CD14-positive monocyte (primary cell): Measurements from ENCODE around the gene GDI2. TPM values are rescaled to one million over a fixed set of nuclear protein-coding genes. Genes with fewer than 3 reads are reported as not detected.
A peak's percentile ranks its signal among the peaks of the same experiment; 100 is the strongest.

ENCODE experiments used
- DNase-seq, 3 donors: peaks; one replicate each; pipeline ENCODE4 v3.0.0-alpha.2; 2011 to 2022
- H2AFZ ChIP-seq: 2 replicates; pipeline ENCODE4 v1.6.0; 2012; ENCODE audit warnings: mild to moderate bottlenecking, low read depth, low read length, inconsistent platforms; ENCODE audit not compliant: insufficient read depth, poor library complexity, severe bottlenecking
- H3K27ac ChIP-seq, 2 donors: 1 replicate in 1 of 2; 2 replicates in 1 of 2; pipeline ENCODE4 v1.5.1; 2012 to 2013; ENCODE audit warnings: low read length in 2 of 2, control low read depth in 1 of 2, inconsistent platforms in 1 of 2, low read depth in 1 of 2, mild to moderate bottlenecking in 1 of 2
- H3K27me3 ChIP-seq, 2 donors: one replicate each; pipeline versions ENCODE4 v1.6.0 to v1.6.1; 2011 to 2013; ENCODE audit warnings: low read length in 2 of 2; ENCODE audit not compliant: control insufficient read depth in 2 of 2, insufficient read depth in 2 of 2
- H3K36me3 ChIP-seq, 2 donors: replicated peaks in 1 of 2; 1 replicate in 1 of 2; 2 replicates in 1 of 2; pipeline versions ENCODE4 v1.5.1 to v1.6.1; 2012 to 2013; ENCODE audit warnings: low read length in 2 of 2, control low read depth in 1 of 2, inconsistent platforms in 1 of 2, mild to moderate bottlenecking in 1 of 2; ENCODE audit not compliant: insufficient read depth in 2 of 2, control insufficient read depth in 1 of 2
- H3K4me1 ChIP-seq, 2 donors: 1 replicate in 1 of 2; 2 replicates in 1 of 2; pipeline versions ENCODE4 v1.5.1 to v1.6.1; 2012 to 2013; ENCODE audit warnings: low read length in 2 of 2, control low read depth in 1 of 2, inconsistent platforms in 1 of 2, mild to moderate bottlenecking in 1 of 2, moderate library complexity in 1 of 2; ENCODE audit not compliant: insufficient read depth in 2 of 2, control insufficient read depth in 1 of 2
- H3K4me2 ChIP-seq: replicated peaks from 2 replicates; pipeline ENCODE3; 2012; ENCODE audit warnings: low read length, moderate library complexity, mild to moderate bottlenecking; ENCODE audit not compliant: poor library complexity, severe bottlenecking; ENCODE audit errors: extremely low read depth
- H3K4me3 ChIP-seq, 3 experiments: fragments of 200-600 bp in 1 of 3; sonication (generic) in 1 of 3; replicated peaks in 1 of 3; 1 replicate in 2 of 3; 2 replicates in 1 of 3; pipeline ENCODE4 v1.5.1; 2011 to 2013; ENCODE audit warnings: low read length in 3 of 3, mild to moderate bottlenecking in 3 of 3, control low read depth in 2 of 3, low read depth in 2 of 3, inconsistent platforms in 1 of 3, moderate library complexity in 1 of 3
- H3K79me2 ChIP-seq: 2 replicates; pipeline ENCODE4 v1.6.0; 2012; ENCODE audit warnings: mild to moderate bottlenecking, control low read depth, inconsistent platforms, low read length, moderate library complexity; ENCODE audit not compliant: insufficient read depth
- H3K9ac ChIP-seq: 2 replicates; pipeline ENCODE4 v1.6.0; 2017; ENCODE audit warnings: low read length, mild to moderate bottlenecking; ENCODE audit not compliant: insufficient read depth, poor library complexity, severe bottlenecking
- H3K9me3 ChIP-seq, 2 donors: replicated peaks in 1 of 2; 1 replicate in 1 of 2; 2 replicates in 1 of 2; pipeline versions ENCODE4 v1.5.1 to v1.6.1; 2012 to 2013; ENCODE audit warnings: low read length in 2 of 2, control low read depth in 1 of 2; ENCODE audit not compliant: control insufficient read depth in 1 of 2, insufficient read depth in 1 of 2
- H4K20me1 ChIP-seq: 2 replicates; pipeline ENCODE4 v1.6.0; 2012; ENCODE audit warnings: mild to moderate bottlenecking, low read length, control low read depth, moderate library complexity; ENCODE audit not compliant: insufficient read depth
- H3K27ac Mint-ChIP-seq, 7 donors: one replicate each; pipeline ENCODE4 v1.8.0; 2020; ENCODE audit warnings: mild to moderate bottlenecking in 7 of 7, mixed read lengths in 7 of 7, moderate library complexity in 6 of 7, inconsistent platforms in 2 of 7
- H3K27me3 Mint-ChIP-seq, 3 donors: one replicate each; pipeline ENCODE4 v1.8.0; 2021 to 2022; ENCODE audit warnings: low read depth in 3 of 3, mild to moderate bottlenecking in 3 of 3, mixed read lengths in 3 of 3, moderate library complexity in 3 of 3, inconsistent platforms in 1 of 3
- H3K36me3 Mint-ChIP-seq, 2 donors: one replicate each; pipeline ENCODE4 v1.8.0; 2020; ENCODE audit warnings: mixed read lengths in 2 of 2, inconsistent platforms in 1 of 2, mild to moderate bottlenecking in 1 of 2
- H3K4me1 Mint-ChIP-seq: one replicate; pipeline ENCODE4 v1.8.0; 2020; ENCODE audit warnings: mild to moderate bottlenecking, mixed read lengths
- H3K4me3 Mint-ChIP-seq, 2 donors: one replicate each; pipeline ENCODE4 v1.8.0; 2020; ENCODE audit warnings: mild to moderate bottlenecking in 2 of 2, mixed read lengths in 2 of 2, moderate library complexity in 1 of 2
- H3K9me3 Mint-ChIP-seq, 7 donors: one replicate each; pipeline ENCODE4 v1.8.0; 2020 to 2022; ENCODE audit warnings: mixed read lengths in 7 of 7, mild to moderate bottlenecking in 6 of 7, moderate library complexity in 6 of 7, inconsistent platforms in 2 of 7
- CTCF ChIP-seq: fragments of 200-600 bp; IDR thresholded peaks from one replicate; pipeline ENCODE4 v1.8.0; 2022; ENCODE audit warnings: antibody characterized with exemption, mild to moderate bottlenecking
- WGBS: methylation state at CpG from one replicate; pipeline ENCODE4 v1.1.5; 2013; ENCODE audit warnings: missing lambda C conversion rate; ENCODE audit not compliant: insufficient coverage; 5-methylcytosine and 5-hydroxymethylcytosine counted together
- intact Hi-C, 2 donors: fragments of 100-400 bp; cut with micrococcal nuclease; formaldehyde crosslinking; loops; one replicate each; pipeline versions ENCODE4 v1.15.0 to v1.15.1; 2023
- polyA plus RNA-seq, 3 donors: library from polyadenylated mRNA; depleted of rRNA in 1 of 3; unstranded in 2 of 3; stranded (reverse) in 1 of 3; fragments of 300-500 nt in 2 of 3; fragments of >200 nt in 1 of 3; fragmentation: Illumina TruSeq in 2 of 3; gene quantifications; 1 replicate in 2 of 3; 2 replicates in 1 of 3; pipeline ENCODE4 v1.2.3, GENCODE V29; 2012 to 2021

GDI2 gene
- polyA plus RNA-seq, 3 donors, result 100 to 320 (median 316) TPM

- Histone ChIP-seq H3K4me3 (no peak overlapping the region), H3K27ac (no peak overlapping the region), H3K4me2 (no peak overlapping the region), H3K4me1 (no peaks in the 10 kb centered on the region), H4K20me1 (peaks cover 15% of the 10 kb centered on the region), H3K9ac (no peak overlapping the region), H3K27me3 (no peaks in the 10 kb centered on the region), H2AFZ (no peak overlapping the region), H3K36me3 (peaks cover 65 to 88% of the 10 kb centered on the region in 2 donors), H3K79me2 (no peaks in the 10 kb centered on the region), H3K9me3 (no peaks in the 10 kb centered on the region)
- Mint-ChIP-seq H3K4me3 (no peak overlapping the region), H3K36me3 (peaks cover 52 to 69% of the 10 kb centered on the region in 2 donors), H3K4me1 (no peaks in the 10 kb centered on the region), H3K9me3 (no peaks in the 10 kb centered on the region), H3K27me3 (no peaks in the 10 kb centered on the region), H3K27ac (peak overlapping the region in 3 of 7 donors; percentile 43 to 59 (median 50))
- 100% methylated on average over 1 of the region's 2 CpGs for WGBS
- intact Hi-C loops, result no loop called here
- no peak for TF ChIP-seq CTCF
- DNase-seq, result no peak
These were observed 54.3 kb downstream of the GDI2 start for GRCh38 chr10:5758927-5759326.

- Mint-ChIP-seq H3K4me3 (no peak overlapping the region), H3K36me3 (peaks cover 56 to 76% of the 10 kb centered on the region in 2 donors), H3K4me1 (no peaks in the 10 kb centered on the region), H3K27me3 (peaks cover 0 to 2% (median 0%) of the 10 kb centered on the region in 3 donors), H3K9me3 (no peaks in the 10 kb centered on the region), H3K27ac (peak overlapping the region in 3 of 7 donors; percentile 16 to 79 (median 36))
- Histone ChIP-seq H2AFZ (no peak overlapping the region), H3K27ac (peak overlapping the region in 1 of 2 donors; percentile 8), H3K4me3 (no peak overlapping the region), H3K27me3 (no peaks in the 10 kb centered on the region), H3K4me1 (no peaks in the 10 kb centered on the region), H3K9ac (no peak overlapping the region), H3K79me2 (no peaks in the 10 kb centered on the region), H3K4me2 (no peak overlapping the region), H3K9me3 (no peaks in the 10 kb centered on the region), H3K36me3 (peaks cover 57 to 84% of the 10 kb centered on the region in 2 donors), H4K20me1 (peaks cover 11% of the 10 kb centered on the region)
- DNase-seq, result no peak
- WGBS, result 100% methylated on average over 2 of the region's 3 CpGs
- TF ChIP-seq CTCF, result no peak
- intact Hi-C loops, result no loop called here
These were observed 55.3 kb downstream of the GDI2 start for GRCh38 chr10:5757766-5758517.
